GM21515 (cell line): ENCODE results near the gene LYZL1.
"Not testable (repeated sequence)": the region's sequence is repeated elsewhere in the genome, so short reads cannot be mapped to it uniquely, and the experiment has no call there.

Experiments
- ATAC-seq: cut with Tn5 transposase; IDR thresholded peaks from one replicate; pipeline ENCODE4 v1.9.1; 2021; ENCODE audit not compliant: unreplicated experiment

Gene LYZL1

GRCh38 chr10:29327746-29328102, 38.9 kb downstream of the LYZL1 start:
- ATAC-seq: no peak

- ATAC-seq: no peak
These were observed 40.1 kb downstream of the LYZL1 start for GRCh38 chr10:29328983-29329382.

GRCh38 chr10:29329420-29329819, 40.5 kb downstream of the LYZL1 start:
- ATAC-seq: no peak

GRCh38 chr10:29332061-29332760, 43.3 kb downstream of the LYZL1 start:
- ATAC-seq: no peak

GRCh38 chr10:29332761-29333148, 43.9 kb downstream of the LYZL1 start:
- no peak for ATAC-seq

GRCh38 chr10:29337526-29337925, 48.7 kb downstream of the LYZL1 start:
- ATAC-seq: not testable (repeated sequence)

- ATAC-seq: no peak
These were observed 54.8 kb downstream of the LYZL1 start for GRCh38 chr10:29343607-29344038.

GRCh38 chr10:29344073-29344820, 55.4 kb downstream of the LYZL1 start:
- ATAC-seq: no peak

- no peak for ATAC-seq
These were observed 56.5 kb downstream of the LYZL1 start for GRCh38 chr10:29345144-29345909.

GRCh38 chr10:29345910-29346209, 57.0 kb downstream of the LYZL1 start:
- no peak for ATAC-seq

- no peak for ATAC-seq
These were observed 57.6 kb downstream of the LYZL1 start for GRCh38 chr10:29346296-29347001.

- no peak for ATAC-seq
These were observed 60.0 kb downstream of the LYZL1 start for GRCh38 chr10:29348836-29349235.

GRCh38 chr10:29353305-29353704, 64.4 kb downstream of the LYZL1 start:
- ATAC-seq: no peak

- no peak for ATAC-seq
These were observed 65.2 kb downstream of the LYZL1 start for GRCh38 chr10:29353887-29354561.

- ATAC-seq: no peak
These were observed 66.6 kb downstream of the LYZL1 start for GRCh38 chr10:29355411-29355991.

GRCh38 chr10:29356931-29357330, 68.1 kb downstream of the LYZL1 start:
- ATAC-seq: no peak

- ATAC-seq: no peak
These were observed 69.2 kb downstream of the LYZL1 start for GRCh38 chr10:29358010-29358616.

GRCh38 chr10:29360215-29360853, 71.5 kb downstream of the LYZL1 start:
- not testable (repeated sequence) for ATAC-seq
